Inflammatory macrophage treated with lipopolysaccharide for 1 hour (primary cell): Measurements from ENCODE around the gene HTN3.
"Not testable (repeated sequence)": the region's sequence is repeated elsewhere in the genome, so short reads cannot be mapped to it uniquely, and the experiment has no call there.

Source experiments
- DNase-seq, 2 donors: peaks; one replicate each; pipeline ENCODE4 v3.0.0-alpha.2; 2020 to 2022

HTN3 gene

DNA sequence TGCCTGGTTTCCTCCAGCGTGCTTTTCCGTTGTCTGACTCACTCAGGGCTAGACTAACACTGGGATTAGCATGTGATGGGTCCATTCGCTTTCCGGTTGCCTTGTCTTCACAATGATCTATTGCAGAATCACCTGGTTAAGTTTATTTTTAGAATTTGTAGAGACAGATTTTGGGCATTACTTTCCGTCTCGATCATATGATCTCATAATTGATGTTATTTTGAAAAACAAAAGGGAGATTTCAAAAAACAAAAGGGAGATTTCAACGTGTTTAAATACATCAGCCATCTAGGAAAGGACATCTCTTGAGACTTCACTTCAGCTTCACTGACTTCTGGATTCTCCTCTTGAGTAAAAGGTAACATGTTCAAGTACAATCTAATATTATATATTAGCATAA is at the start of gene HTN3:
HTN3 (plus strand) TSS at position 301 of the 400 bp plus-strand sequence. CDS start 2,282 bp downstream, outside the sequence.
- DNase-seq: not testable (repeated sequence)

GRCh38 chr4:69984030-69984443 is 44.2 kb upstream of the HTN3 start:
- DNase-seq: no peak

GRCh38 chr4:69986663-69987062 is 41.6 kb upstream of the HTN3 start:
- DNase-seq: no peak

DNA sequence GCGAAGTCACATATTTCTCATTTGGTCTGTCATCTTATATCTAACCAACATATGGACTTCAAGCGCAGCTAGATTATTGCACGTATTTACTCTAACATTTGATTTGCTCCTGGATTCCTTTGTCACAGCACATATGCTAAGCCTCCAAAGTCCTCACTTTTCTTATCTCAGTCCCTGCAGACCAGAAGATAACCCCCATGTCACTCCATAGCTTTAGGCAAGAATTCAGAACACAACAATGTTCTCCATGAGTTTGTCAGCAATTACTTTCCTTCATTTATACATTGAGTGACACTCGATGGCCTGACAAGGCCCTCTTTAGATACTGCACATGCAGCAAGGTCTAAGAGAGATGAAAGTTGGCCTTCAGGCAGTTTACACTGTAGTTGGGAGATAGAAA is 37.2 kb upstream of the HTN3 start:
- DNase-seq: no peak

DNA sequence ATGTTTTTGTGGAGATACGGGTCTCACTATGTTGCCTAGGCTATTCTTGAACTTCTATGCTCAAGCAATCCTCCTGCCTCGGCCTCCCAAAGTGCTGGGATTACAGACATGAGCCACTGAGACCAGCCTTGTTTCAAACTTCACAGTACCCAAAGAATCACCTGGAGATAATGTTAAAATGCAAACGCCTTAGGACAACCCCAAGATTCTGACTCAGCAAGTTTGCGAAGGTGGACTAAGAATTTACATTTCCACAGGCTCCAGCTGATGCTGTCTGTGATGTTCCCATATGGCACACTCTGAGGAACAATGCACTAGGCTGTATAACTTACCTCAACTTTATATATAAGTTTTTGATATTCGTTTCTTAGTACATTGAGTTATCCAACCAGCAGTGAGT is 33.5 kb upstream of the HTN3 start:
- no peak for DNase-seq

- DNase-seq: no peak
These were observed 32.7 kb upstream of the HTN3 start, which contains the start of gene STATH for GRCh38 chr4:69995526-69996016. Gene STATH, plus strand, starts transcription at chr4:69995966. Its CDS starts 2,472 bp downstream, at chr4:69998438.

DNA sequence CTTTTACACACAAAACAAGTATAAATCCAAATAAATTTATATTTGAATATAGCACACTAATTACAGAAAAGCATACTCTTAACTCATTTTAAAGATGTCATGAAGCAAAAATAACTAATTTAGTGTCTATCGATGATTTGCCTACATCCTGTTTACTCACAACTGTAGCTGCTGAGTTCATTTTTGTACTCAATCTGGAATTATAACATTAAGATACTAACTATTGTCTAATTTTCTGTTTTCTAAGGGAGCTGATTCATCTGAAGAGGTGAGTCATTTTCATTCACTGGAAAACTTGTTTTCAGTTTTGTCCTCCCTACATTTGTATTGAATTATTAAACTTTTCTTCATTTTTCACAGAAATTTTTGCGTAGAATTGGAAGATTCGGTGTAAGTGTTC is 28.8 kb upstream of the HTN3 start:
- no peak for DNase-seq

- no peak for DNase-seq
These were observed 27.5 kb upstream of the HTN3 start for GRCh38 chr4:70000711-70001110.

DNA sequence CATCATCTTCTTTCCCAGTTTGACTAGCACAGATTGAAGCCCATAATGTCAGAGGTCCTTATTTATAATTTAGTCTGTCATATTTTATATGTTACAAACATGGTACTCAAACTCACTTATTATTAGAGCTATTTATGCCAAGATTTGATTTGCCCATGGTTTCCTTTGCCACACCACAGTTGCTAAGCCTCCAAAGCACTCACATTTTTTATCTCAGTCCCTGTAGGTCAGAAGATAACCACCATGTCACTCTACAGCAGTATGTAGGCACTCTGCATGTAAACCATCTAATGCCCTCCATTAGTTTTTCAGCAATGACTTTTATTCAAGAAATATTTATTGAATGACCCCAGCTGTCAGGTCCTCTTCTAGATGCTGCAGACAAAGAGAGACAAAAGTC is 25.8 kb upstream of the HTN3 start:
- no peak for DNase-seq

- no peak for DNase-seq
These were observed 19.5 kb upstream of the HTN3 start for GRCh38 chr4:70008771-70009170.

- DNase-seq: not testable (repeated sequence)
These were observed 9.3 kb upstream of the HTN3 start for GRCh38 chr4:70019006-70019405.

DNA sequence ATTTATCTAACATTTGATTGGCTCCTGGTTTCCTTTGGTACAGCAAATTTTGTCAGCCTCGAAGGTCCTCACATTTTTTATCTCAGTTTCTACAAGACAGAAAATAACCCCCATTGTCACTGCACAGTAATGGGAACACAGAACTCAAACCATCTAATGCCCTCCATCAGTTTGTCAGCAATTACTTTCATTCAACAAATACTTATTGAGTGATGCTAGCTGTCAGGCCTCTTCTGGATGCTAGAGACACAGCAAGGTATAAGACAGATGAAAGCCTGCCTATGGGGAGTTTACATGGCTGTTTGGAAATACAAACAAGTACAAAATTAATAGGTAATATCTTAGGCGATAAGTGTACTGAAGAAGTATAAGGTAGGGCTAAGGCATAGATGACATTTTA is 5.0 kb upstream of the HTN3 start:
- no peak for DNase-seq

- no peak for DNase-seq
These were observed 1.2 kb upstream of the HTN3 start for GRCh38 chr4:70027011-70027410.

DNA sequence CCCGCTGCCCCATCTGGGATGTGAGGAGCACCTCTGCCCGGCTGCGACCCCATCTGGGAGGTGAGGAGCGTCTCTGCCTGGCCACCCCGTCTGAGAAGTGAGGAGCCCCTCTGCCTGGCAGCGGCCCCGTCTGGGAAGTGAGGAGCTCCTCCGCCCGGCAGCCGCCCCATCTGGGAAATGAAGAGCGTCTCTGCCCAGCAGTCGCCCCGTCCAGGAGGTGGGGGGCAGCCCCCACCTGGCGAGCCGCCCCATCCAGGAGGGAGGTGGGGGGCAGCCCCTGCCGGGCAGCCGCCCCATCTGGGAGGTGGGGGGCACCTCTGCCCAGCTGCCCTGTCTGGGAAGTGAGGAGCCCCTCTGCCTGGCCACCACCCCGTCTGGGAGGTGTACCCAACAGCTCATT is 9.3 kb downstream of the HTN3 start:
- DNase-seq: not testable (repeated sequence)

GRCh38 chr4:70039928-70040327 is 11.7 kb downstream of the HTN3 start:
- DNase-seq: not testable (repeated sequence)

- no peak for DNase-seq
These were observed 13.5 kb downstream of the HTN3 start for GRCh38 chr4:70041652-70042286.

- DNase-seq: not testable (repeated sequence)
These were observed 21.9 kb downstream of the HTN3 start, which contains the start of gene HTN1 for GRCh38 chr4:70050138-70050537. Gene HTN1, plus strand, starts transcription at chr4:70050438. Its CDS starts 2,639 bp downstream, at chr4:70053077.

DNA sequence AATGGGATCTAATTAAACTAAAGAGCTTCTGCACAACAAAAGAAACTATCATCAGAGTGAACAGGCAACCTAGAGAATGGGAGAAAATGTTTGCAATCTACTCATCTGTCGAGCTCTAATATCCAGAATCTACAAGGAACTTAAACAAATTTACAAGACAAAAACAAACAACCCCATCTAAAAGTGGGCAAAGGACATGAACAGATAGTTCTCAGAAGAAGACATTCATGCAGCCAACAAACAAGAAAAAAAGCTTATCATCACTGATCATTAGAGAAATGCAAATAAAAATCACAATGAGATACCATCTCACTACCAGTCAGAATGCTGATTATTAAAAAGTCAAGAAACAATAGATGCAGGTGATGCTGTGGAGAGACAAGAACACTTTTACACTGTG is 28.3 kb downstream of the HTN3 start:
- DNase-seq: not testable (repeated sequence)

GRCh38 chr4:70057651-70058050 is 29.4 kb downstream of the HTN3 start:
- DNase-seq: no peak

DNA sequence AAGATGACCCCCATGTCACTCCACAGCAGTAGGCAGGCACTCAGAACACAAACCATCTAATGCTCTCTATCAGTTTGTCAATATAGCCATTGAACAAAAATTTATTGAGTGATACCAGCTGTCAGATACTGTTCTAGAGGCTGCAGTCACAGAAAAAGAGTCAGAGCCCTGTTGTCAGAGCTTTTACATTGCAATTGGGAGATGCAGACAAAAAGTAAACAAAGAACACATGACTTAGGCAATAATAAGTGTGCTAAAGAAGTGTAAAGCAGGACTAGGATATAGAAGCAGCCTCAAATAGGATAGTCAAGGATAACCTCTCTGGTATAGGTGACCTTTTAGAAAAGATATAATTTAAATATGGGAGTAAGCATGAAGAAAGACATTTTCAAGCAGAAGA is 30.9 kb downstream of the HTN3 start:
- no peak for DNase-seq

DNA sequence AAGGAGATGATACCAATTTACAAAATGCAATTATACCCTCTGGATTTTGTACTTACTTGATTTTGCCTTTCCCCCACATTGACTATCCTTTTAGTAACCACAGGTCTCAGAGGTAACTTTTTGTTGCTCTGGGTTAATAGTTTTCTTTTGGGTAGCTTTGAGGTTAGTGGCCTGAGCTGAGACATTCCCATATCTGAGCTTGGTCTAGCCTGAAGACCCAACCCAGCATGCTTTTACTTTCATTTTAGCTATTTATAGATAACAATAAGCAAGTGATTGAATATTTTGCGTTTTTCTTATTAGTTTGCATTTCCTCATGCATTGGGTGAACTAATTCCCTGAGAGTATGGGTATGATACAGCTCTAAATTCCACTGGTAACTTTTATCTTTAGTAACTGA is 33.7 kb downstream of the HTN3 start:
- no peak for DNase-seq

DNA sequence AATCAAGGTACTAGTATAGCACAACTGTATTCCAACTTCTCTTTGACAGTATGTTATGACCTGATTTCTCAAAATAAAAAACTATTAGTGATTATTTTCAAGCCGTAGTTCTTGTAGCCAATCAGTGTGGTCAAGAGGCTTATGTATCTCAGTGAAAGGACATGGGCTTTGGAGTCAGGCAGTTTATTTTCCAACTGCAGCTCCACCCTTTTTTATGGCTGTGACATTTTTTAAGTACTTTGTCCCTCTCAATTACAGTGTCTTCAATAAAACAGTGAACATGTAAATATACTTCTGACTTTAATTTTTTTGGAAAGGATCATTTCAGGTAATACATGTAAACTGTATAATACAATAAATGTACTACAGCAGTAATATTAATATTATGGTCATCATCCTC is 51.9 kb downstream of the HTN3 start:
- no peak for DNase-seq
